ENCODE data around the gene FOXP1. TPM values are rescaled to one million over a fixed set of nuclear protein-coding genes. Genes with fewer than 3 reads are reported as not detected.
A peak's percentile ranks its signal among the peaks of the same experiment; 100 is the strongest.

Gene FOXP1
- total and polyA plus RNA-seq, 8 donors = 12.3 to 215 (median 117) TPM

DNA sequence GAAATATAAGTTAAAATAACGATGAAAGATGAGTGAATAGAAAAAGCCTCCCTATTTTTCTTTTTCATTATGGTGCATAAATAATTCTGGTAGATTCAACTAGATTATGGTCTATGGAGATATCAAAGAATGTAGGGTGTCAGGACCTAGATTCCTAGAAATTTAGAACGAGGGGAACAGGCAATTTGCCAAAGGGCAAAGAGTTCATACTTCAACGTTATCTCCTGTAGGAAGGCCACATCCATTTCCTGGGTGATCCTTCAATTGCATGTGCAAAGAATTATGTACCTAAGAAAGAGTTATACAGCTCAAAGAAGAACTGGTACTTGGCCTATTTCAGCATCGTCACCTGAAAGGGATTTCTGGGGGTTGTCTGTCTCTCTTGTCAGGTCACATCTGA is 351.8 kb downstream of the FOXP1 start:
- Histone ChIP-seq H3K4me3 (no peak overlapping the region), H3K27ac (no peak overlapping the region), H3K36me3 (peaks cover 0 to 4% (median 0%) of the 10 kb centered on the region in 4 donors), H3K4me1 (peaks cover 0 to 25% (median 6%) of the 10 kb centered on the region in 4 donors), H3K9me3 (no peaks in the 10 kb centered on the region), H3K27me3 (no peaks in the 10 kb centered on the region)
- 61 to 68% (median 64%) methylated on average over 4 of the region's 4 CpGs for WGBS, 5 donors
- TF ChIP-seq POLR2A (IDR thresholded peaks at IDR 0.05) (no peak), POLR2AphosphoS5 (IDR thresholded peaks at IDR 0.05) (no peak), EP300 (IDR thresholded peaks at IDR 0.05) (no peak)
- TF ChIP-seq, protein P1, sequence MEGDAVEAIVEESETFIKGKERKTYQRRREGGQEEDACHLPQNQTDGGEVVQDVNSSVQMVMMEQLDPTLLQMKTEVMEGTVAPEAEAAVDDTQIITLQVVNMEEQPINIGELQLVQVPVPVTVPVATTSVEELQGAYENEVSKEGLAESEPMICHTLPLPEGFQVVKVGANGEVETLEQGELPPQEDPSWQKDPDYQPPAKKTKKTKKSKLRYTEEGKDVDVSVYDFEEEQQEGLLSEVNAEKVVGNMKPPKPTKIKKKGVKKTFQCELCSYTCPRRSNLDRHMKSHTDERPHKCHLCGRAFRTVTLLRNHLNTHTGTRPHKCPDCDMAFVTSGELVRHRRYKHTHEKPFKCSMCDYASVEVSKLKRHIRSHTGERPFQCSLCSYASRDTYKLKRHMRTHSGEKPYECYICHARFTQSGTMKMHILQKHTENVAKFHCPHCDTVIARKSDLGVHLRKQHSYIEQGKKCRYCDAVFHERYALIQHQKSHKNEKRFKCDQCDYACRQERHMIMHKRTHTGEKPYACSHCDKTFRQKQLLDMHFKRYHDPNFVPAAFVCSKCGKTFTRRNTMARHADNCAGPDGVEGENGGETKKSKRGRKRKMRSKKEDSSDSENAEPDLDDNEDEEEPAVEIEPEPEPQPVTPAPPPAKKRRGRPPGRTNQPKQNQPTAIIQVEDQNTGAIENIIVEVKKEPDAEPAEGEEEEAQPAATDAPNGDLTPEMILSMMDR (IDR thresholded peaks at IDR 0.05) = no peak
- no peak for DNase-seq
- intact Hi-C loops (cut with DNase I; ENCODE audit: low total_unique reads) = no loop called here

DNA sequence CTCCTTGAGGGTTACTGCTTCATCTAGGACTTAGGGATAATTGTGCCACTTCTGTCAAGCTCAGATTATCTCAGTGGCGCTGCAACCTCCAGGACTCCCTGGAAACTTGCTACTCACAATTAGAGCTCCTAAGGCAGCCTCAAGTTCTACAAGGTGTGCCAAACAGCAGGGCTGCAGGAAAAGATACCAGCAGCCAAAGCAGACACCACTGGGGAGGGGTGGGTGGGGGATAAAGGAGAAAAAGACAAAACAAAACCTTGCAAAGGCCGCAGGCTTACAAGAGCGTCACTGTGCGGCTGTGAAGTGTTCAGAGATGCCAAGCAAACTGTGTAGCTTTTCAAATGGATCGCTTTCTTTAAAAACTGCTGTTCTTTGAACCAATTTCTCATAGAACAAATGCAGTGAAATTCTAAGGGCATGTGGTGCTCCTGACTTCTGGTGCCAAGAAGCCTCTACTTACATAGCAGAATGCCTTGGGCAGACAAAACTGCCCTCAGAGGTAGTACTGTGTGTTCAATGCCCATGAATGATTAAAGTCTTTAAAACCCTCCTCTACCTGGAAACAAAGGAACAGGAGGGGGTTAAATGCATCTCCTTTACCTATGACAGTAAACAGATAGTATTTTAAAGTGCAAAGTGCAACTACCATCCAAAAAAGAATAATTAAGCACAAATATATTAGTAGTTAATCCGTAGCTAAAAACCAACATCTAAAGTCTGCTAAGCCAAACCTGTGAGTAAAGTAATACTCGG is 353.4 kb downstream of the FOXP1 start:
- DNase-seq = no peak
- 76 to 87% (median 87%) methylated on average over 7 of the region's 7 CpGs for WGBS, 5 donors
- no peak overlapping the region for H3K4me3 ChIP-seq
- no peaks in the 10 kb centered on the region for H3K9me3 ChIP-seq
- intact Hi-C loops (cut with DNase I; ENCODE audit: low total_unique reads) = no loop called here
- no peaks in the 10 kb centered on the region for H3K27me3 ChIP-seq
- no peaks in the 10 kb centered on the region for H3K36me3 ChIP-seq
- TF ChIP-seq POLR2AphosphoS5 (IDR thresholded peaks at IDR 0.05) = no peak
- no peak overlapping the region for H3K27ac ChIP-seq
- H3K4me1 ChIP-seq = peaks cover 0 to 41% (median 13%) of the 10 kb centered on the region in 4 donors

DNA sequence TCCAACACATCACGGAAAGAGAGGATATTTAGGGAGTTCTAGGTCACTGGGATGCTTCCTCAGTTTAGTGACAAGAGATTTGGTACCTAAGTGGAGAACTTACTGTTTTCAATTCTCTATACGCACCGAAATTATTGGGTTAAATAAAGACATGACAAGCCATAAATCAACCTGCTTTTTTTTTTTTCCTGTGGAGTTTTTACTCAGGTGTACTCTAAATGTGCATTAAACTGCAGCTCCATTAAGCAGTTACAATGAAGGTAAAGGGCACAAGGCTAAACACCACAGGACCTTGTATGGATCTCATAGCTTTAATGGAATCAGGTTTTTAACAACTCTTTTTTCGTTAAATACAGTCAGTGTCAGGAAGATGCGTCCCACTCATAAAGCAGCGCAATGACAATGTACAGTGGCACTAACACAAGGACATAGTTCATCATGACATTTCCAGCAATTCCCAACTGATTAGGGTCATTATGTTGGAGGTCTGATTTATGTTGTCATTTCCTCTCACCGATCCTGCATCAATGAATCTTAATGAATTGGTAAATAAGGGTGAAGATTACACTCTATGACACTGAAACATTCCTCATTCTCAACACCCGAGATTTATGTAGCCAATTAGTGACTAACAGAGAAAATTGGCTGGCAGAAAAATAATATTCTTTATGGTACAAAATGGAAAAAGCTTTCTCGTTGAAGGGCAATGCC is 355.2 kb downstream of the FOXP1 start:
- intact Hi-C loops (cut with DNase I; ENCODE audit: low total_unique reads) = no loop called here
- no peak overlapping the region for H3K27ac ChIP-seq
- H3K27me3 ChIP-seq = no peaks in the 10 kb centered on the region
- 85 to 91% (median 87%) methylated on average over 9 of the region's 9 CpGs for WGBS, 5 donors
- no peak overlapping the region for H3K4me3 ChIP-seq
- no peak for TF ChIP-seq EP300 (IDR thresholded peaks at IDR 0.05)
- TF ChIP-seq, protein P1 (IDR thresholded peaks at IDR 0.05) = no peak
- TF ChIP-seq POLR2AphosphoS5 (IDR thresholded peaks at IDR 0.05) = no peak
- no peak for TF ChIP-seq POLR2A (IDR thresholded peaks at IDR 0.05)
- H3K4me1 ChIP-seq = peaks cover 0 to 56% (median 16%) of the 10 kb centered on the region in 4 donors
- no peaks in the 10 kb centered on the region for H3K9me3 ChIP-seq
- no peaks in the 10 kb centered on the region for H3K36me3 ChIP-seq
- no peak for DNase-seq

DNA sequence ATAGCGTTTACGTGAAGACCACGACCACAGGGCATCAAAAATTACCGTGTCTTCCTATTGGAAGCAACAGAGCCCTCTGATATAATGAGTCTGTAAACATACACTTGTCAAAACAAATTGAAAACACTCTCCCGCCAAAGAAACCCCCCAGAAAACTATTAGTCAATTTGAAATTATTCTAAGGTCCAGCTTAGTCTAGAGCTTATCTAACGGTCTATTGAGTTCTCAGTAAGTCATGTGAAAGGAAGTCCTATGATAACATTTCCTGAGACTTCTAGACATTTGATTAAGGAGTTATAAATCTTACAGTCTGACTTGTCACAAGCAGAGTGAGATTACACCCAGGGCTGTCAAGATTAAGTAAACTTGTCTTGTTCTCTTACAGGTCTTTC is 356.3 kb downstream of the FOXP1 start:
- Histone ChIP-seq H3K4me1 (peaks cover 0 to 56% (median 16%) of the 10 kb centered on the region in 4 donors), H3K9me3 (no peaks in the 10 kb centered on the region), H3K4me3 (no peak overlapping the region), H3K27me3 (no peaks in the 10 kb centered on the region), H3K27ac (peak overlapping the region in 4 of 5 donors; percentile 56 to 74 (median 66)), H3K36me3 (no peaks in the 10 kb centered on the region)
- TF ChIP-seq, protein P1 (IDR thresholded peaks at IDR 0.05) = no peak
- TF ChIP-seq POLR2A (IDR thresholded peaks at IDR 0.05) (no peak), EP300 (IDR thresholded peaks at IDR 0.05) (no peak), POLR2AphosphoS5 (IDR thresholded peaks at IDR 0.05) (no peak)
- DNase-seq = no peak
- intact Hi-C loops (cut with DNase I; ENCODE audit: low total_unique reads) = no loop called here
- 69 to 81% (median 74%) methylated on average over 6 of the region's 6 CpGs for WGBS, 5 donors
